ENCODE results near the gene CD44.

The CD44 gene

DNA sequence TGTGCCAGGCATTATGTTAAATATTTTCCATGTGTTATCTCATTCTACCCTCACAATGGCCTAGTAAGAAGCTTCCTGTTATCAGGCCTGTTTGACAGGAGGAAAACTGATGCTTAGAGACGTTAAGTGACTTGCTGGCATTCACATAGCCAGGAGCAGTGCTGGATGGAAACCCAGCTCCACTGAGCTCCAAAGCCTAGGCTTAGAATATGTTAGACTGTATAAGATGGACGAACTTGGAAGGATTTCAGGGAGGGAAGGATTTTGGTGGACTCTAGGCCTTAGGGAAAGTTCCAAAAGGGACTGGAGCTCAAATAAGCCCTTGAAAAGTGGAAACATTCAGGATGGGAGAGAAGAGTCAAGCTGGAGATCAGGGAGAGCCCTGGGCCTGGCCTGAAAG is 2.1 kb downstream of the CD44 start:
- no peak for DNase-seq

DNA sequence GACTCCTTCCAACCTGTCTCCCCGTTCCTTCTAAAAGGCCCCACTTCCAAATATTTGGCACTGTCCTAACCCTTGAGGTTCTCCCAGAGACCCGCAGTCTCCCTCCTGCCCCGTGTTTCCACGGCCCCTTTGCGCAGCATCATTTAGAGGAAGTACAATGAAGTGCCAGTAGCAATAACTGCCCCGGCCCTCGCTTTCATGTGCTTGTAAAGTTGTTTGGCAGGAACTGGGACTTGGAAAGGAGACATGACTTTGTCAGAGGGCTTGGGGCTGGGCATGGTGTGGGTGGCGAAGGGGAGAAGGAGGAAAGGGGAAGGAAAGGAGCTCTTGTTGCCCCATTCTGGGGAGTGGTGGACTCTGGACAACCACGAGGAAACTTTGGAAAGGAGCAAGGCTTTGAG is 2.6 kb downstream of the CD44 start:
- DNase-seq = peak in 1 of 2 experiments; percentile 59

DNA sequence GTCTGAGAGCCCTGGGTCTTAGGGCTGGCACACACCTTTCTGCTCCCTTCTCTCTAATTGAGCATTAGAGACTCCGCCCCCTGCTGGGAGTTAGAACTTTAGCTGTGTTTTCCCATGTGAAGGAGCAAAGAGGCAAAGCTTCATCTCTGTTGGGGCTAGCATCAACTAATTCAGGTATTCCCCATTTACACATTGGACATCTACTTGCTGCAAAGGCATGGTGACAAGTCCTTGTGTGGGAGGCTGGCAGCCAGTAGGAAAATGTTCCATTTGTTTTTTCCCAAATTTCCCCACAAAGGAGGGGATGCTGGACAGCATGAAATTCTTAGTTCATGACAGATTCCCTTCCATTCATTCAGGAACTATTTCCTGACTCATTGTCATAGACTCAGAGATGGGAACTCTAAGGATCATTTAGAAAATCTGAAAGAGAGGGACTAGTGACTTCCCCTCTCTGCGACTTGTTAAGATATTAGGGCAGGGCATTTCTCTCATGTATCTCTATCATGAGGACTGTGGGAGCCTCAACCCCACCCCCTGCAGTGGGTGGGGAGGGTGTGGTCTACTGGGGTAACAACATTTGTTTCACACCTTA is 3.6 kb downstream of the CD44 start:
- DNase-seq = no peak

DNA sequence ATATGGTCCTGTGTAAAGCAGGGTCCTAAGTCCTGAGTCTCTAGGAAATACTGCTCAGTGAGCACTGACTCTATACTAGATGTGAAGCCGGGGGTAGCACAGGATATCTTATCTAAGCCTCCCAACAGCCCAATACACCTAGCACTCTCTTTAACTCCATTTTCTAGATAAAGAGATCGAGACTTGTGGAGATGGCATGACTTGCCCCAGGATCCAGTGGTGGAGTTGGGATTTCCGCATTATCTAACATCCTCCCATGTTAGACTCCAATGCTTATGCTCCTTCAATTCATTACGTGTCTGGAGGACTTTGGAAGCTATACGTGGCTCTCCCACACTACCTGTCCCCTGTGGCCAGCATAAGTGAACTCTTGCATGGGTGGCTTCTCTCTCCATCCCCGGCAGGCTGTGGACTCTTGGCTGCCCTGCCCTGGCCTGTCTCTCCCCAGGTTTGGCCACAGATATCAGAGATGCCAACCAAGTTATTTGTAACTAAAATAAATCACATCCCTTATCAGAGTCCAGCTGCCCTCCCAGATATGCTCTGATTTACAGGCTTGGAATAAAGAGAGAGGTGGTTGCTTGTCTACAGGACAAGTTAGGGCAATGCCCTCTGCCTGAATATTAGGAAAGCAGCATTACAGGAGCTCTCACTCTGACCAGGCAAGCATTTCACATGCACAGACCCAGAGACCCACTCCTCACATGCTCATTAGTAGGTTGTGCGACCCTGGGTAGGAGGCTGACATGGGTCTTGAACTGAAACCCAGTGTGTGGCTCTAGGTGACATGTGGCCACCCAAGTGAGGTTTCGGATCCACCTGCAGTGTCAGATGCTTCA is 4.5 kb downstream of the CD44 start:
- no peak for DNase-seq

DNA sequence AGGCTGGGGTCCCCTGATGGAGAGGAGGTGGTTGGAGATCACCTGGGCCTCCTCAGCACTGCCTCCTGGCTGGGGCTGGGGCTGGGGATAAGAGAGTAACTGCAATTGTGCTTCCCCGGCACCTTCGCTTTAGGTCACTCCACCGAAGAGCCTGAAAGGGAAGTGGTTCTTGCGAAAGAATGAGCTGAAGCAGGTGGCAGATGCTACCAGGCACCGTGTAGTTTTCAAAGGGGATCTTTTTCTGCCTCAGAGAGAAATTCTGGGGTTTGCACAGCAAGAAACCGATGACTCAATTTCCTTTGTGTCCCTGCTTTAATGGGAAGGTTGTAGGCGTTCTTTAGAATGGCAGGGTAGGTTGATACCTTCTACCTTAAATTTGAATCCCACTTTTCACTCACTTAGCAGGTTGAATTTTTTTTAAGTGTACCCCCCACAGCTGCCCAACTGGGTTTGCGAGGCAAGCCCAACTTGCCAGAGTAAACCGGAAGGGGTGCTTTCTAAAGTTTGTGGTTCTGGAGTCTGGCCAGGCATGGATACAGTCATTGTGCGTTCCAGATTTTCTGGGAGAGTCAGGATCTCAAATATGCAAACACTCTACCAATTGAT is 5.3 kb downstream of the CD44 start:
- peak; percentile 71 to 76 for DNase-seq

DNA sequence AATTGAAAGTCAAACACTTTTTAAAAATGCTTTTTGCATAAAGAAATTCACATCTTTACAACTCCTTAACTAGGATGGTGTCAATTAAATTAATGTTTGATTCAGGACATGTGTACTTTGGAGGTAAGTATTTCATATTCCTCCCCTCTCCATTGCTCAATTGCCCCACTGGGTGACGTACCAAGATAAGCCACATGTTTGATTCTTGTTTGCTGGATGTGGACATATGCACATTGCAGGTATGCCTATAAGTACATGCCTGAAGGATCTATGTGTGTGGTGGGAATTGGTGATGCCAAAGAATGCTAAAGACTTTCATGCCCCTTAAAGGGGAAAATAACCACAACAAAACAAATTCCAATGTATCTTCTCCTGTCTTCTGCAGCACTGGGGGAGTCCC is 5.8 kb downstream of the CD44 start:
- DNase-seq = no peak

DNA sequence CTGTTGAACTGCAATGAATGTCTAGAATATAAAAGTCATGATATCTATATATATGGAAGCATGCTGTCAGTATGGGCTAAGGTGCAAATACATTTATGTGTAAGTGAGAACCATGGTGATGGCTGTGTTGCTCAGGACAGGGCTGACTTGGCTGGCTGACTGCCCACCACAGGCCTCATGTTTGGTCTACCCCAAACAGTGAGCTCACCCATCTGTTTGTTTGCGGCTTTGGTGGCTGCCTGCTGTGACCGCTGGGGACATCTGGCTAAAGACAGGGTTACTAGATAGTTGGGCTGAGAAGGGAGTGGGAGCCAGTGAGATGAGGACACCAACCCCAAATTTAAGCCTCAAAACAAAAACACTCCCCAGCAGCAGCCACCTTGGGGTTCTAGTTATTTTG is 6.3 kb downstream of the CD44 start:
- DNase-seq = peak; percentile 77 to 81

DNA sequence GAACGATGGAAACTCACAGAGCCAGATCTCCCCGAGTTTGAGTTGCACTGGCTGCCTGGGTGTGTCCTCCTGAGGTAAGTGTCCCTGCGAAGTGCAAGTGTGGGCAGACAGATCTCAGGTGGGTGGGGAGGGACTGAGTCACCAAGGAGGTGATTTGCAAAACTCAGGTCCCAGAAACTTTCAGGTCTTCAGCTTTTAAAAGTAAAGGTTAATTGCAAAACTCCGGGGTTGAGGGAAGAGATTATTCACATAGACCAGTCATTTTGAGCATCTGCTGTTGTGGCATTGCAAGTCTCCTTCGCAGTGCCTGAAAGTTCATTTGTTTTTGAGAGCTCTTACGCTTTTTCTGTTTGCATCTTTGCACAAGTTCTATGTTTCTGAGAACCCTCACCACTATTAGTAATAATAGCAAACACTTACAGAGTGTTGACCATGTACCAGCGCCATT is 7.1 kb downstream of the CD44 start:
- DNase-seq = peak; percentile 87

DNA sequence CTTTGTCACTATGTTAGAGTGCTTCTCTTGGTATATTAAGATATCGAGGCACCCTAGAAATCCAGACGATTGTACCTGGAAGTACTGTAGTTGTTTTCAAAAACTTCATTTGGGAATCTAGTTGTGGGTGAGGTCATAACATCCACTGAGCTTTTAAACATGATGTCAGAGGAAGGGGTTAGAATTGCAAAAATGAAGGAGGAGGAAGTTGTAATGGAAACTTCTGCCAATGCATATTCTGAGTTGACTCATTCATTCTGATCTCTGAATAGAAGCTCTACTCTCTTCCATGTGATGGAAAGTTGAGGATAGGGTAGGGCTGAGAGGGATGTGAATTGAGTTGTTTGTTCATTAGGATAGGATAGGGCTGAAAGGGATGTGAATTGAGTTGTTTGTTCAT is 7.7 kb downstream of the CD44 start:
- DNase-seq = no peak

DNA sequence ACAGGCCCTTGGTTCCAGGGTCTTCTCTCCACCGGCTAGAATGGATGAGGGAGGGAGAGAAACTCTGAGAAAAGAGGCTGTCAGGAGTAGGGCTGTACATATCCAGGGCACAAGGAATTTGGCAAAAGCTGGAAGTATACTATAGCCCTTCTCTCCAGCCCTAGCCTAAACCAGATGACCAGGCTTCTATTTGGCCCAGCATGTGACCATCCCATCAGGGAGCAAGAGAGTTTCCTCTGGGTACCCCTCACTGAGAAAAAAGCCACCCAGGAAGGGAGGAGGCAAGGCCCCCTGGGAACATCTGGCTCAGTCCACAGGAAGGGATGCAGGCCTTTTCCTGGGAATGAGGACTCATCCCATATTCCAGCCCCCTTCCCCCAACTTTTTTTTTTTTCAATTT is 8.3 kb downstream of the CD44 start:
- DNase-seq = no peak

DNA sequence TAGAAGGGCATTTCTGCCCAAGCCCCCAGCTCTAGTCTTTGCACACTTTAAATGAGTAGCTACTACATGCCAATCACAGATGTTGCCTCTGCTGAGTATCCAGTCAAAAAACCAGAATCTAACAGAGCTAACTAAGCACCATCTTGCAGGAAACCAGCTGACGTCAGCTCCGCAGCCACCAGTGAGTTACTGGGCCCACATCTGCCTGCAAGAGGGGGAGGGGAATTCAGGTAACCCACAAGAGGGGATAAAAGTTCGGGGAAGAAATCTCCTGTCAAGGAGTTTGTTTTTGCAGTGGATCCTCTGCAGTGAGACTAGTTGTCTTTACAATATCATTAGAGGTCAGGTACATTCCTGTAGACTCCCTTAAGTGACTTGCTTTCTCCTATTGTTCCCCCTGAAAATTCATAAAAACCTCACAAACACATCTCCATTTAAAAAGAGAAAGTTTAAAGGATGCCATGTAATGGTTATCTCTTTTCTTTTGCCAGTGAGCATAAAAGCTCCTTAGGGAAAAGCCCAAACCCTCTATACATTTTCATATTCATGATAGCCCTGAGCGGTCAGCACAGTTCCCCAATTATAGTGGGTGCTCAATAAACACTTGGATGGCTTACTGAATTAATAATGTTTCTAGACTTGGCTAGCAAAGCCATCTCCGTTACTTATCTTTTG is 9.3 kb downstream of the CD44 start:
- DNase-seq = peak in 1 of 2 experiments; percentile 44

DNA sequence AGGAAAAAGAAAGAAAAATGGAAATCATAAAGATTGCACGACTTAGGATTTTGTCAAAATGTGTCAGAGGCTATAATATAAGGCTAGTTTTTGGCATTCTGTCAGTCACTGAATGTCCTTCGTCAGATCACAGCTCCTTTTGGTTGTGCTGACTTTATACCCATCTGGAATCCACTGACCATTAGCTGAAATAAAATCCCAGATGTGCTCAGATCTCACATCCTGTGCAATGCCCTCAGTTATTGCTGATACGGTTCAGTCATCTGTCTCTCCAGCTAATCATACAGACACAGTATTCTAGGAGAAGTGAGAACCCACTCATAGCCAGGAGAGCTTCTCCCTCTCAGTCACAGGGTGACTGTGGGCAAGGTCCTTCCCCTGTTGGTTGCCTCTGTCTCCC is 11.5 kb downstream of the CD44 start:
- no peak for DNase-seq

DNA sequence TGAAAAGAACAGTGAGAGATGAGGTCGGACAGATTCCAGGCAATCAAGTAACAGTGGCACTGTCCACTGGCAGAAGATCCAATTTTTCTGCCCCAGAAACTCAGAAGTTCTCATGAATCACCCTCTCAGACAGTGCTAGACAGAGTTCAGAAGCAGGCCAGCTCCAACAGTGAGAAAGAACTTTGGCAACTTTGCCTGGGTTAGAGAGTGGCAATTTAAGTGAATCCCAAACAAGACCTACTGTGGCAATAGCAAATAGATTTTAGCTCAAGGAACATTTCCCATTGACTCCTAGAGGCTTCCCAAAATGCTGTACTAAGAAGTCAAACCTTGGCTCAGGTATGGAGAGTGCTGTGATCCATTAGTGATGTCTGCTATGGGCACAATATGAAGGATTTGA is 12.3 kb downstream of the CD44 start:
- no peak for DNase-seq

DNA sequence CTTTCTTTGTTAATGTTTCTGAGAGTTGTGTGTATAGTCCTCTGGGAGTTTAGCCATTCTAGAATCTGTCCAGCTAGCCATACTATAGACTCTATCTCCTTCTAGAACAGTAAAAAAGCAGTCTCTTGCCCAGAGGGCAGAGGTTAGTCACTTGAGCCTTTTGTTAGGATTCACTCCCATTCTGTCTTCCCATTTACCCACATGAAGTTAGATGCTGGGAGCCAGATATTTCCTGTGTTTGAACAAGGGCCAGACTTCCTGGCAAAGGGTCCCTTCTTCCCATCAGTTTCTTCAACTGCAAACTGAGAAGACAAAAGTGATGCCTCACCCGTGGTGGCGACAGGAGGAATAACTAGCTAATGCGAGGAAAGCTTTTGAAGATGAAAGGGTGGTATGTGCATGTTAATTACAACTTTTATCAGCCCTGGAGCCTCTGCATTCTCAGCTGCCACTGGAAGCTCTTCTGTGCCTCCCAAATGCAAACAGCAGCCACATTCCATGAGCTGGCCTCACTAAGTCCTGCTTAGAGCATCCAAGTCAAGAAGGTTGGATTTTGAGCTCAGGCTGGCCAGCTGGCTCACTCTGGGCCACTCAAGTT is 12.8 kb downstream of the CD44 start:
- no peak for DNase-seq

DNA sequence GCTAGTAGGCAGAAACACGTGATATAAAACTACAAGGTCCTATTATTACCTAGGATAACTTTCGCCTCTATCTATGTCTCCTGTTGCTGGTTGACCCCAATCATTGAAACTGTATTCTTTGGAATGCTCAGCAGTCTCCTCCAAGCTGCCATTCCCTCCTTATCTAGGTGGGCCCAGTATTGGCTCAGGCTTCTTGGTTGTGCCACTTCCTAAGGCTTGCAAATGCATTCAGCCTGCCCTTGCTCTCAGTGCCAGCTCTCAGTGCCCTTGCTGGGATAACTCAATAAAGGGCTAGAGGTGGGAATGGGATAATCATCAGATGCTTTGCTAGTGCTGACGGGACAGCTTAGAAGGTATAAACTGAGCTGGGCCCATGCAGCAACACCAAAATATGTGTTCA is 13.6 kb downstream of the CD44 start:
- no peak for DNase-seq

DNA sequence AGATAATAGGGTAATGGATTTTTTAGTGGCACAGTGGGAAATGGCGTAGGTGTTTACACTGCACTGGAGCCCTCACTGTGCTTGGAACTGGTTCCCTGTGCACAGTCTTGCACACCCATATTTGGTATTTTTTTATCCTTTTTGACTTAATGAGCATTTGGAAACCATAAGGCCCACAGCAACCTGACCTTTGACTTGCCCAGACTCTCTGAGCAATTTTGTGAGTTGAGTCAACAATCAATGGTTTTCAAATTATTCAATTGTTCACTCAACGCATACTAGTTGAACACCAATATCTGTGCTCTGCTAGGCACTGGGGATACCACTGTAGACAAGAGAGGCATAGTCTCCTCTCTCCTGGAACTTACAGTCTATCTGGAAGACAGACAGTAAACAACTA is 14.3 kb downstream of the CD44 start:
- no peak for DNase-seq

DNA sequence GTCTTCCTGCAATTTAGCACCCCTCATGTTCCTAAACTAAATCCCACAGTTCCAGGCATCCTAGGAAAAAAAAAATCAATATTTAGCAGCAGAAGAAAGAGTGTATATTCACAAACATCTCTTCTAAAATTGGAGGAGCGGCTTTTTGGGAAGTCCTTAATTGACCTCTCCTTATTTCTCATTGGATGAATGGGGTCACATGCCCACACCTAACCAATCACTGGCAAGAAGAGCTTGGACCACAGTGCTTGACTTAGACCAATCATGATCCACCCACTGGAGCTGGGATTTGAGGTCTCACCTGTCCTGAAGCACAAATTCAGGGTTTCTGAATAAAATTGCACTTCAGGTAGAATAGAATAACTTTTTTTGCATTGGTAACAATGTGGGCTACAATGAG is 16.0 kb downstream of the CD44 start:
- DNase-seq = no peak

DNA sequence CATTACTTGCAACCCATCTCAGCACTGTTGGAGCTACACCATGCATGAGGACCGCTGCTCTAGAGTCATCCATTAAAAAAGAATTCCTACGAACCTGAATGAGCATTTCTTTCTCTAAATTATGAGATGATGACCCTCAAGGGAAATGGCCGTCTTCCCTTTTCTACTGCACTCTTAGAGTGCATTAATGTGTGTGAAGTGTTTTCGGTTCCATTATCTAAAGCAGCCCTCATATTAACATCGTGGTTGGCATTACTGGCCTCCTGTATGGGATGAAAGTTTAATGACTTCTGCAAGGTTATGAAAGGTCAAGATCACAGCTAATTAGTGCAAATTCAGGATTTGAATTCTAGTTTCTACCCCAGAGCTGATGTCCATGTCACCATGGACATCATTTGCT is 16.7 kb downstream of the CD44 start:
- no peak for DNase-seq

DNA sequence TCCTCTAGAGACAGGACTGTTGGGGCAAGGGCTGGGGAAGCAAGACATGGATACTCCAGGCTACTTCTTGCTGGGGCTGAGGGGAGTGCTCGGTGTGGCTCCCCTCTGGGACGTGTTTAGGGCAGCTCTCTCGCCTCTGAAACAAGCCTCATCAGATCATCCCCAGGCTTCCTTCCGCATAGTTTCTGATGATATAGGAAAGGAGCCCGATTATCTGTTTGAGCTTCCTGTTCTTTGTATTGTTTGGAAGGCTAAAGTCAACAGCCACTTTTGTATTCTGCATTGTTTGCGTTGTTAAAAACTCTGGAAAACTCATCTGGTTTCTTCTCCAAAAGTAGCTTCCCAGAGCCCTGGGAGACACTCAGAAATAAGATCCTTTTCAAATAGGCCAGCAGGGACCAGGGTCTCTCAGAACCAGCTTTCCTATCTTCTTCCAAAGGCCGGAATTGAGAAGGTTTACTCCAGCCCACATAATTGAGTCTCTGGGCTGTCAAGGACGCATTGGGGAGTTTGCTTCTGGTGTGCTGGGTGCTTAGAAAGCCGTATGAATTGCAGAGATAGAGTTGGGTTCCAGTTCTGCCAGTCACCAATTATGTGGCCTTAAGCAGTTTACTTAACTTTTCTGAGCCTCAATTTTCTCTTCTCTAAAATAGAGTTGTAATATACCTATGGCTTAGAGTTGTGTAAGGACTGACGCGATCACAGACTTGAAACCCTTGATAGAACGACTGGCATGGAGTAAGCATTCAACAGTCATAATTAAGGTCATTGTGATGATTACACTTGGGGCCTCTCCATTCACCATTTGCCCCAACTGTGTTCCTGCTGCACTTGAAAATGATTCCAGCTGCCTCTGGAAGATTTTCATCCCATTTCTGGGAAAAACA is 19.1 kb downstream of the CD44 start:
- no peak for DNase-seq

DNA sequence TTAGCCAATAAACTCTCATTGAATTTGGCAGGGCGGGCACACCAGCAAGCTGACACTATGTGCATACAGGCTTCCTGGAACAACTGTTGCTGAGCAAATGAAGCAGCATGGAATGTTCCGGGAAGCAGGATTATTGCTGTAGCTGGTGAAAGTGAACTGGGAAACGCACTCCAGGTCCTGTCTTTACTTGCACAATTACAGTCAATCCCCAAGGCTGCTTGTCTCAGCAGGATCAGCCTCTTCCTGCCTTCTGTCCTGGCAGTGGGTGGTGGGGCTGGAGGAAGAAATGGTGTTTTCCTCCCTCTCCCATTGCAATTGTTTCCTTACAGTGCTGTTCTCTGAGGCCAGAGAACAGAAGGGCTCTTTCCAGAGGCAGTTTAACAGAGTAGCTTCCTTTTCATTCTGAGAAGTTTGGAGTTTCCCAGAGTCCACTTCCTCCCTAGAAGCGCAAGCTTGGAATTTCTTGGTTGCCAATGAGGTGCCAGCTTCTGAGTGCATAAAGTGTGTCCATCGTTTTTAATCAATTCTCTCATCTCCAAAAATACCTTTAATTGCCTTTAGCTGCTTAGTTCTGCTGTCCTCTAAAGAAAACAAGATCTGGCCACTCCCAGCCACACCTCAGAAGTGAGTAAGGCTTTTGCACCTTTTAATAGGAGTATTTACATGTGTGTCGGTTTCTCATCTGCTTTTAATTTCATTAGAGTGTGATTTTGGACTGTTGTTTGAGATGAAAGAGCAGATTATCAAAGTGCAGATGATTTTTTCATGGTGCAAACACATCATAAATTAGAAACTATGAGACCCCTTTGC is 19.9 kb downstream of the CD44 start:
- no peak for DNase-seq

DNA sequence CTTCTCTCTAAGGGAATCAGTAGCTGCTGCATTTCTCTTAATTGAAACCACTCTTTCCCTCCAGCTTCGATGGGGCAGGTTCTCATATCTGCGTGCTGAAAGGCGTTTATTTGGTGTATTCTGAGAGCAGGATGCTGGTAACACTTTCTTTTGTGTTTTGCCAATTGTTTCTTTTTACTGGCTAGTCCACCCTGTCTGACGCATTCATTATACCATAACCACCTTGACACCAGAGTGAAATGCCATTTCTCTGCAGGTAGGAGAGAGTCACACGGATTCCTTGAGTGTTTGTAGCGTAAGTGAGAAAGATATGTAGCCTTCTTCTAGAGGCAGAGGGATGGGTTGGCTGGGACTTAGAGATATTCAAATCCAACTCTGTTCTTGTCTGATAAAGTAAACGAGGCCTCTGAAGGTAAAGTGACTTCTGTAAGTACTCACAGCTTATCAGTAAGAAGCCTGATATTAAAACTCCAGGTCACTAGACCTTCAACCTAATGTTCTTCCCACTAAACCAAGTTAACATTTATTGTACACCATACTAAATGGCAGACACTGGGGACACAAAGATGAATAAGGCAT is 21.4 kb downstream of the CD44 start:
- peak in 1 of 2 experiments; percentile 17 for DNase-seq

Data from activated T-cell treated with anti-CD3 and anti-CD28 coated beads, Interleukin-2, amount 50 U/mL, for 48 hours (primary cell).